ENCODE measurements around the gene KIF14.

DNA sequence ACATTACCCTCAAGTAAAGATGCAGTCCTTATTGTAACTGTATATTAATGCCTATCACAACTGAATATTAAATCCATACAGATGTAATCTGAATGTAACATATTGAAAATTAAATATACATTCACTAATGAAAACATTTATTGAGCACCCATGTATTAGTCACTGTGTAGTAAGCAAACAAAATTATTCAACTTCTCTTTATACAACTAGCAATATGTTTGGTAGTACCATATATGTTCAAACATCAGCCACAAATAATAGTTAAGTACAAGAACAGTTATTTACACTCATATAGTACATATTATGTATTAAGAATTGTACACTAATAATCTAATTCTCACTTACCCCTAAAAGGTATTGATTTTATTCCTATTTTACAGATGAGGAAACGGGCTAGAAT lies 17.9 kb downstream of the KIF14 start:
- TF ChIP-seq POLR2A (IDR thresholded peaks at IDR 0.05): no peak
- TF ChIP-seq, protein P1, sequence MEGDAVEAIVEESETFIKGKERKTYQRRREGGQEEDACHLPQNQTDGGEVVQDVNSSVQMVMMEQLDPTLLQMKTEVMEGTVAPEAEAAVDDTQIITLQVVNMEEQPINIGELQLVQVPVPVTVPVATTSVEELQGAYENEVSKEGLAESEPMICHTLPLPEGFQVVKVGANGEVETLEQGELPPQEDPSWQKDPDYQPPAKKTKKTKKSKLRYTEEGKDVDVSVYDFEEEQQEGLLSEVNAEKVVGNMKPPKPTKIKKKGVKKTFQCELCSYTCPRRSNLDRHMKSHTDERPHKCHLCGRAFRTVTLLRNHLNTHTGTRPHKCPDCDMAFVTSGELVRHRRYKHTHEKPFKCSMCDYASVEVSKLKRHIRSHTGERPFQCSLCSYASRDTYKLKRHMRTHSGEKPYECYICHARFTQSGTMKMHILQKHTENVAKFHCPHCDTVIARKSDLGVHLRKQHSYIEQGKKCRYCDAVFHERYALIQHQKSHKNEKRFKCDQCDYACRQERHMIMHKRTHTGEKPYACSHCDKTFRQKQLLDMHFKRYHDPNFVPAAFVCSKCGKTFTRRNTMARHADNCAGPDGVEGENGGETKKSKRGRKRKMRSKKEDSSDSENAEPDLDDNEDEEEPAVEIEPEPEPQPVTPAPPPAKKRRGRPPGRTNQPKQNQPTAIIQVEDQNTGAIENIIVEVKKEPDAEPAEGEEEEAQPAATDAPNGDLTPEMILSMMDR (IDR thresholded peaks at IDR 0.05): no peak
